Measurements from ENCODE around the gene SMIM44. TPM values are rescaled to one million over a fixed set of nuclear protein-coding genes. Genes with fewer than 3 reads are reported as not detected.
A peak's percentile ranks its signal among the peaks of the same experiment; 100 is the strongest.
"Not testable (repeated sequence)": the region's sequence is repeated elsewhere in the genome, so short reads cannot be mapped to it uniquely, and the experiment has no call there.

The SMIM44 gene
- total RNA-seq, 3 donors from 2014 or later, result 1.1 to 5.5 (median 5.5) TPM

DNA sequence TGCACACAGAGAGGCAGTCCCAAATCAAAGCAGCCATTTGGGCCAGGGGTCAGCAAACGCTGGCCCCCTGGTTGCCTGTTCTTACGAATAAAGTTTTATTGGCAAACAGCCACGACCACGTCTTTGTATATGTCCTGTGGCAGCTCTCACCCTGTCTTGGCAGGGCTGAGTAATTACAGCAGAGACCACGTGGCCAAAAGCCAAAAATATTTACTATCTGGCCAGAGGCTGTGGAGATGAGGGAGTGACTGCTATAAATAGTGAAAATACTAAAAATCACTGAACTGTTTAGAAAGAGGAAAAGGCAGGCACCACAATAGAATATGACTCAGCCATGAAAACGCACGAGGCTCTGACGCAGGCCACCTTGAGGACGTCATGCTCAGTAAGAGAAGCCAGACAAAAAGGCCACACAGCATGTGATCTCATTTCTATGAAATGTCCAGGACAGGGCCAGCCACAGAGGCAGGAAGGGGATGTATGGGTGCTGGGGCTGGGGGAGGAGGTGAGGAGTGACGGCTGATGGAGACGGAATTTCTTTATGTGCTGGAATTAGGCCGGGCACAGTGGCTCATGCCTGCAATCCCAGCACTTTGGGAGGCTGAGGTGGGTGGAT lies 32.3 kb downstream of the SMIM44 start:
- Histone ChIP-seq H3K36me3 (ENCODE audit: low read depth) (peaks cover 6% of the 10 kb centered on the region), H3K4me3 (no peak overlapping the region), H3K9me3 (no peaks in the 10 kb centered on the region), H3K4me1 (ENCODE audit: low read depth) (no peaks in the 10 kb centered on the region)
- ATAC-seq, result peak; percentile 66
- no peak for DNase-seq
- TF ChIP-seq, protein P1, sequence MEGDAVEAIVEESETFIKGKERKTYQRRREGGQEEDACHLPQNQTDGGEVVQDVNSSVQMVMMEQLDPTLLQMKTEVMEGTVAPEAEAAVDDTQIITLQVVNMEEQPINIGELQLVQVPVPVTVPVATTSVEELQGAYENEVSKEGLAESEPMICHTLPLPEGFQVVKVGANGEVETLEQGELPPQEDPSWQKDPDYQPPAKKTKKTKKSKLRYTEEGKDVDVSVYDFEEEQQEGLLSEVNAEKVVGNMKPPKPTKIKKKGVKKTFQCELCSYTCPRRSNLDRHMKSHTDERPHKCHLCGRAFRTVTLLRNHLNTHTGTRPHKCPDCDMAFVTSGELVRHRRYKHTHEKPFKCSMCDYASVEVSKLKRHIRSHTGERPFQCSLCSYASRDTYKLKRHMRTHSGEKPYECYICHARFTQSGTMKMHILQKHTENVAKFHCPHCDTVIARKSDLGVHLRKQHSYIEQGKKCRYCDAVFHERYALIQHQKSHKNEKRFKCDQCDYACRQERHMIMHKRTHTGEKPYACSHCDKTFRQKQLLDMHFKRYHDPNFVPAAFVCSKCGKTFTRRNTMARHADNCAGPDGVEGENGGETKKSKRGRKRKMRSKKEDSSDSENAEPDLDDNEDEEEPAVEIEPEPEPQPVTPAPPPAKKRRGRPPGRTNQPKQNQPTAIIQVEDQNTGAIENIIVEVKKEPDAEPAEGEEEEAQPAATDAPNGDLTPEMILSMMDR (IDR thresholded peaks at IDR 0.05), result no peak
- intact Hi-C loops (cut with DNase I, micrococcal nuclease), result no loop called here

DNA sequence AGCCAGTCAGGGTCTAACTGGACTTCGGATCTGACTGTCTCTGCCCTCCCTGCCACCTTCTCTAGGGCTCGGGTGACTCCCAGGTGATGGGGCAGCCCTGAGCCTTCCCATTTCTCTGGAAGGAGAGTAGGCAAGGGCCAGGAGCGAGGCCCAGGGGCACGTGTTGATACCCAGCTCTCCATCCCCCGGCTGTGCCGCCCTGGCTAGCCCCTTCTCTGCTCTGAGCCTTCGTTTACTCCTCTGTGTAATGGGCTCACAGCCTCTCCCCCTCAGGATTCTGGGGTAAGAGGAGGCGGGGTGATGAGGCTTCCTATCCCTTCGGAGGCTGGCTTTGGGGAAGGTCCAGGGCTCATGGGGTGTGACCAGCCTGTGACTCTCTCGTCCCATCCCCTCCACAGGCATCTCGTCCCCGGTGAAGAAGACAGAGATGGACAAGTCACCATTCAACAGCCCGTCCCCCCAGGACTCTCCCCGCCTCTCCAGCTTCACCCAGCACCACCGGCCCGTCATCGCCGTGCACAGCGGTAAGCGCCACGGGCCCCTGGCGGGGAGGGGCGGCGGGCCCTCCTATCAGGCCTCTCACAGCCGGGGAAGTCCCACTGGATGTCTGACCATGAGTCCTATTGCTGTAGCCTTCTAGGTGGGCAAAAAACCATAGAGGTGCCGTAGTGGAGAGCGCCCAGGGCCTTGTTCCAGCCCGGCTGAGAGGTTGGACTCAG lies 34.5 kb downstream of the SMIM44 start:
- Histone ChIP-seq H3K4me3 (no peak overlapping the region), H3K36me3 (ENCODE audit: low read depth) (peaks cover 3% of the 10 kb centered on the region)
- intact Hi-C loops (cut with DNase I, micrococcal nuclease), result no loop called here

GRCh38 chr19:3446657-3447056 lies 36.6 kb downstream of the SMIM44 start:
- H3K36me3 ChIP-seq (ENCODE audit: low read depth); H3K9me3 ChIP-seq; ATAC-seq; H3K4me1 ChIP-seq (ENCODE audit: low read depth); intact Hi-C loops (cut with DNase I, micrococcal nuclease); H3K4me3 ChIP-seq; DNase-seq: not testable (repeated sequence)

More for the DNA sequence above, 34.5 kb downstream of the SMIM44 start:
- TF ChIP-seq, protein P1 (IDR thresholded peaks at IDR 0.05), result no peak
- DNase-seq (no peak), ATAC-seq (no peak)
- Histone ChIP-seq H3K9me3 (no peaks in the 10 kb centered on the region), H3K4me1 (ENCODE audit: low read depth) (no peaks in the 10 kb centered on the region)

DNA sequence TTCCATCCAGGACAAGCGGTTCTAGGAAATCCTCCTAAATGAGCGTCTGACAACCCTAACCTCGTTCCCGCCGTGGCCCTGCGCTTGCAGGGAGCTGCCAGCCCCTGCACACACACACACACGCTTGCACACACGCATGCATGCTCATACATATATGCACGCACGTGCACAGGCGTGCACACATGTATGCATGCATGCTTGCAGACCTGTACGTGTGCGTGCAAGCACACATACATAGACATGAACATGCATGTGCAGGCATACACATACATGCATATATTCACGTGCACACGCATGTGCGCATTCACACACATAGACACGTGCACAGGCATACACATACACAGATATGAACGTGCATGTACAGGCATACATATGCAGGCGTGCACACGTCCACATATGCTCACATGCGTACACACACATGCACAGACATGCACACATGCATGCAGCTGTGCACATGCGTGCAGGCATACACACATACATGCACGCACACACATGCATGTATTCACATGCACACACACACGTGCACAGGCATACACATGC lies 38.5 kb downstream of the SMIM44 start:
- no peak for ATAC-seq
- Histone ChIP-seq H3K36me3 (ENCODE audit: low read depth) (no peaks in the 10 kb centered on the region), H3K4me1 (ENCODE audit: low read depth) (peaks cover 3% of the 10 kb centered on the region)

DNA sequence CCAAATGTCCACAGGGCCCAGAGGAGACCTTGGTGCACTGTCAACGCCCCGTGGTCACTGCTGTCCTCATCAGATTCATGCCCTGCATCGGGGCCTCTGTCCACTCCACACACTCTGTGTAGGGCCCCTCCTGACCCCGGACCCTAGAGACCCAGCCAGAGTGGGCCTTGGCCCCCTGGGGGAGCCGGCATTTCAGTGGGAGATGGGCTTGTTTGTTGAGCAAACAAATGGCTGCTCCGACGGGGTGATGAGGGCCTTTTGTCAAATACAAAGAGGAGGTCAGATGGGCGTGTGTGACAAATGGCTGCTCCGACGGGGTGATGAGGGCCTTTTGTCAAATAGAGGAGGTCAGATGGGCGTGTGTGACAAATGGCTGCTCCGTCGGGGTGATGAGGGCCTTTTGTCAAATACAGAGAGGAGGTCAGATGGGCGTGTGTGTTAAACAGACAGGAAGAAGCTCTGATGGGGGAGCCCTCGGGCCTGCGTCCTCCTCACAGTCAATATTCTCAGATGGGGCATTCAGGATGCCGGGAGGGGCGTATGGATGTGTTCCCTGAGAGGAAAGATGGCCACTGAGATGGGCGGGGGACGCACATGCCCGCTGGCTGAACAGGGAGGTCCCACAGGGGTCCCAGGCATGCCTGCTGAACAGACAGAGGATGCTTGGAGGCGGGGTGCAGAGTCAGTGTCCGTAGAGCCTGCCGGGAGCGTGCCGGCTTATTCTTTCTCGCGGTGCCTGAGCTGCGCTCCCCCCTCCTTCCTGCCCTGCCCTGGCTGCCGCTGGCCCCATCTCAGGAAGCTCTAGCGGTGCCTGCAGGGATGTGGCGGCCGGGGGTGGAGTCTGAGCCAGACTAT lies 39.2 kb downstream of the SMIM44 start:
- no peak for ATAC-seq
- TF ChIP-seq, protein P1 (IDR thresholded peaks at IDR 0.05), result no peak
- Histone ChIP-seq H3K36me3 (ENCODE audit: low read depth) (no peaks in the 10 kb centered on the region), H3K4me1 (ENCODE audit: low read depth) (peaks cover 3% of the 10 kb centered on the region), H3K4me3 (no peak overlapping the region), H3K9me3 (no peaks in the 10 kb centered on the region)
- no peak for DNase-seq
- intact Hi-C loops (cut with DNase I, micrococcal nuclease), result no loop called here

More for the DNA sequence above, 38.5 kb downstream of the SMIM44 start:
- Histone ChIP-seq H3K9me3 (no peaks in the 10 kb centered on the region), H3K4me3 (no peak overlapping the region)
- TF ChIP-seq, protein P1 (IDR thresholded peaks at IDR 0.05), result no peak
- intact Hi-C loops (cut with DNase I, micrococcal nuclease), result no loop called here
- DNase-seq, result no peak
